LNCaP clone FGC (cell line): Measurements from ENCODE around the gene ITGA1.

ENCODE experiments used
- DNase-seq: peaks from one replicate; pipeline ENCODE4 v3.0.0-alpha.2; 2011; ENCODE audit warnings: low read depth
- H3K4me3 ChIP-seq: 2 replicates; pipeline ENCODE4 v1.5.1; 2011; ENCODE audit warnings: mild to moderate bottlenecking, low read depth, low read length, control low read depth
- CTCF ChIP-seq: IDR thresholded peaks from 2 replicates; pipeline ENCODE4 v1.5.1; 2012; ENCODE audit warnings: mild to moderate bottlenecking; ENCODE audit not compliant: control insufficient read depth, insufficient read depth; ENCODE audit errors: extremely low read depth

Gene ITGA1

DNA sequence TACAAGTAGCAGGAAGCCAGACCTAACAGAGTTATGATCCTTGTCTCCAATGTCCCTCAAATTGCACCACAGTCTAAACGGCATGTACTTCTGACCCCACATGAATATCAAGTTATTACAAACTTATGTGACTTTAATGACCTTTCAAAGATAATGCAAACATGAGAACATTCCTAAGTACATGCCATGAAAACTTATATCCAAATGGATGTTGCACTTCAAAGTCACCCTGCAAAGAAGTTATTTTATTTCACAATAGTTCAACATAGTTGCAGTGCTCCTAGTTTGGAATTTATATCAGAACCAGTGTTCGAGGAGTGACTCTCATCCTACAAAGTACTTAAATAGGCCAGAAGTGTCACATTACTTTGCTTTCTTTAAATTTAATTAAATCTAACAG is 41.2 kb upstream of the ITGA1 start:
- no peak overlapping the region for H3K4me3 ChIP-seq
- TF ChIP-seq CTCF = no peak
- no peak for DNase-seq

DNA sequence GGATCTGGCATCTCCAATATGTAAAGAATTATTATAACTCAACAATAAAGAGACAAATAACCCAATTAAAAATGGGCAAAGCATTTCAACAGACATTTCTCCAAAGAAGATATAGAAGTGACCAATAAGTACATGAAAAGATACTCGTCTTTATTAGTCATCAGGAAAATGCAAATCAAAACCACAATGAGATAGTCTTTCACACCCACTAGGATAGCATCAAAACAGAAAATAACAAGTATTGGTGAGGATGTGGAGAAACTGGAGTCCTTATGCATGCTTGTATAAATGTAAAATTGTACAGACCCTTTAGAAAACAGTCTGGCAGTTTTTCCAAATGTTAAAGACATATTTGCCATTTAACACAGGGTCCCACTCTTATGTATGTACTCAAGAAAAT is 39.1 kb upstream of the ITGA1 start:
- DNase-seq = no peak
- H3K4me3 ChIP-seq = no peak overlapping the region
- TF ChIP-seq CTCF = no peak

DNA sequence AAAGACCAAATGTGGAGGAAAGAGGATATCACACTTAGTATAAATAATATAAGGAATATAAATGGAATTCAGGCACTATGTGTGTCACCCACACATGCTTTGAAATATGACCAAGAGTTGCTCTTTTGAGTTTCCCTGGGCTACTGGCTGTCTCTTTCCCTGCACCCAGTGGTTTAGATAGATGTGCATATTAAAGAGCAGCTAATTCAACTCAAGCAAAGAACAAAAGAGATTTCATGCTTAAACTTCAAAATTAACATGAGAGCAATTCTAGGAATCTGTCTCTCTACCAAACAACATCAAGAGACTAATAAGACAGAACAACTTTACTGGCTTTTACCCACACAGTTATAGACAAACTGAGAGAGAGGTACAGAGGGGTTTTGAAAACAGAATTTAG is 38.0 kb upstream of the ITGA1 start:
- H3K4me3 ChIP-seq = no peak overlapping the region
- TF ChIP-seq CTCF = no peak
- no peak for DNase-seq

DNA sequence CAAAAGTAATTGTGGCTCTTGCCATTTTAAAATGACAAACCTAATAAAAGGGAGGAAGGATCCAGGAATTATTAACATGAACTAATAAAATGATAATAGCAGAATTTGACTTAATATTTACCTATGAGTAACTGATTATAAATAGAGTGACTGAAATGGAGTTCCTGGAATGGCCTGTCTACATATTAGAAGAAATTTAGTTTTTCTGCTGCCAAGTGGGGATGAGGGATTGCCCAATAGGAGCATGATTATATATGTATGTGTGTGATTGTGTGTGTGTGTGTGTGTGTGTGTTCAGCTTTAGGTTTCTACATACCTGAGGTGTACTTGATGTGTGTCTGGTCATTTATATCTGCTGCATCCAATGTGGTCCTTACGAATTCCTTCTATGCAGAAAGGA is 36.6 kb upstream of the ITGA1 start:
- no peak overlapping the region for H3K4me3 ChIP-seq
- no peak for TF ChIP-seq CTCF
- DNase-seq = no peak

GRCh38 chr5:52754051-52754450 is 33.7 kb upstream of the ITGA1 start:
- TF ChIP-seq CTCF = no peak
- DNase-seq = no peak
- no peak overlapping the region for H3K4me3 ChIP-seq

DNA sequence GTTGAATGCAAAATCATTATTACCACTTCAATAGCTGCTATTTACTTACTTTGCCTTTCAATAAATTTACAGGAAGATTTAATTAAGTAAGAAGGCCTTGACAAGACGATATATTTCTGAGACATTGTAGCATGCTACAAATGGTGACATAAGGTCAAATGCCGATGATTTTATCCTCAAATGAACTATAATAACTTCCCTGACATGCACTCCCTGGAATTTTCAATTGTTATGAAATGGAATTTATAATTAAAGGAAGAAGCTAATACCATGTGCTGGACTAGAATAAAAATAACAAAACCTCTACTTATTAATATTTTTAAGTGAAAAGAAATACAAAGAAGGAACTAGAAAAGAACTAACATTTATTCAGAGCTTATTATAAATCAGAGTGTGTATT is 30.2 kb upstream of the ITGA1 start:
- no peak for DNase-seq
- no peak overlapping the region for H3K4me3 ChIP-seq
- no peak for TF ChIP-seq CTCF

- H3K4me3 ChIP-seq = no peak overlapping the region
- TF ChIP-seq CTCF = no peak
- DNase-seq = no peak
Observed at GRCh38 chr5:52758014-52758413, 29.7 kb upstream of the ITGA1 start.
